NCI-H510A treated with DMSO at 0.1 percent for 48 hours (cell line): ENCODE results near the gene ITGAX.

Experiments used
- DNase-seq: peaks from one replicate; lab custom pipeline; 2025; lab: John Stamatoyannopoulos, UW

The ITGAX gene

GRCh38 chr16:31373235-31373634 is 18.3 kb downstream of the ITGAX start:
- no peak for DNase-seq

- DNase-seq: no peak
These were observed 20.3 kb downstream of the ITGAX start for GRCh38 chr16:31375231-31375630.

- DNase-seq: no peak
These were observed 21.7 kb downstream of the ITGAX start for GRCh38 chr16:31376705-31377104.

GRCh38 chr16:31377210-31377903 is 22.4 kb downstream of the ITGAX start:
- DNase-seq: no peak

- no peak for DNase-seq
These were observed 25.2 kb downstream of the ITGAX start for GRCh38 chr16:31380201-31380600.

GRCh38 chr16:31382485-31383161 is 27.6 kb downstream of the ITGAX start:
- peak; percentile 15 for DNase-seq

- no peak for DNase-seq
These were observed 30.7 kb downstream of the ITGAX start for GRCh38 chr16:31385680-31386079.

- no peak for DNase-seq
These were observed 31.4 kb downstream of the ITGAX start for GRCh38 chr16:31386157-31386984.

- no peak for DNase-seq
These were observed 33.6 kb downstream of the ITGAX start for GRCh38 chr16:31388535-31388934.

GRCh38 chr16:31390504-31391041 is 35.6 kb downstream of the ITGAX start:
- no peak for DNase-seq

GRCh38 chr16:31393056-31393455 is 38.1 kb downstream of the ITGAX start, which contains the start of gene ITGAD:
ITGAD (plus strand) TSS chr16:31393335; CDS start chr16:31393361, 26 bp downstream.
- no peak for DNase-seq

GRCh38 chr16:31395647-31396046 is 40.7 kb downstream of the ITGAX start:
- no peak for DNase-seq

GRCh38 chr16:31397096-31397660 is 42.2 kb downstream of the ITGAX start:
- DNase-seq: no peak

GRCh38 chr16:31397701-31398100 is 42.7 kb downstream of the ITGAX start:
- no peak for DNase-seq

- DNase-seq: no peak
These were observed 45.2 kb downstream of the ITGAX start for GRCh38 chr16:31400191-31400590.

- no peak for DNase-seq
These were observed 46.5 kb downstream of the ITGAX start for GRCh38 chr16:31401436-31401835.

GRCh38 chr16:31402687-31403086 is 47.7 kb downstream of the ITGAX start:
- DNase-seq: no peak

GRCh38 chr16:31403590-31404352 is 48.8 kb downstream of the ITGAX start:
- DNase-seq: no peak

- no peak for DNase-seq
These were observed 49.5 kb downstream of the ITGAX start for GRCh38 chr16:31404353-31405064.

GRCh38 chr16:31407406-31407805 is 52.4 kb downstream of the ITGAX start:
- no peak for DNase-seq

GRCh38 chr16:31409433-31409832 is 54.5 kb downstream of the ITGAX start:
- no peak for DNase-seq
